ENCODE measurements around the gene ADAMTS17.

Gene ADAMTS17

DNA sequence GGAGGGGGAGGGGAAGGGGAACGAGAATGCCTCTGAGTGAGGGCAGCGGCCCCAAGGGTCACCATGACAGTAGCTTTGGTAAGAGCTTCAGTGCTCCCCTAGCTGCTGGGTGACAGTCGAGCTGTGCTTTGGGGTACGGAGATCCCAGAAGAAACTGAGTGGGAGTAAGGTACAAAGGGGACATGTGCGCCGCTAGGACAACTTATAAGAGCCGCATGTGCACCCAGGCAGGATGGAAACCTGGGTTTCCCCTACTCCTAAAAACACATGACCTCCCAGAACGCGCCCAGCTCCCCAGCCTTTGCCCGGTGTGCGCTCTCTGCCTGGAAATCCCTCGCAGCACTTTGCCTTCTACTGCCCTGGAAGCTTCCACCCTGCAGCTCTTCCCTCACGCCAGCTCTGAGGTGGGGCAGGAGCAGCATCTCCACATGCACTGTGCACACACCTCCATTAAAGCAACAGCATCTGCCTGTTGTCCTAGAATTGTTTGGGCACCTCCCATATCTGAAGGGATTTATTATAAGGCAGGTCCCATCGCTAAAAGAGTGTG, 232.2 kb downstream of the ADAMTS17 start:
- no peak for DNase-seq (ENCODE audit: low read depth)
- no peak overlapping the region for H3K4me3 ChIP-seq (ENCODE audit: low read depth, low read length)
- TF ChIP-seq, protein P1, sequence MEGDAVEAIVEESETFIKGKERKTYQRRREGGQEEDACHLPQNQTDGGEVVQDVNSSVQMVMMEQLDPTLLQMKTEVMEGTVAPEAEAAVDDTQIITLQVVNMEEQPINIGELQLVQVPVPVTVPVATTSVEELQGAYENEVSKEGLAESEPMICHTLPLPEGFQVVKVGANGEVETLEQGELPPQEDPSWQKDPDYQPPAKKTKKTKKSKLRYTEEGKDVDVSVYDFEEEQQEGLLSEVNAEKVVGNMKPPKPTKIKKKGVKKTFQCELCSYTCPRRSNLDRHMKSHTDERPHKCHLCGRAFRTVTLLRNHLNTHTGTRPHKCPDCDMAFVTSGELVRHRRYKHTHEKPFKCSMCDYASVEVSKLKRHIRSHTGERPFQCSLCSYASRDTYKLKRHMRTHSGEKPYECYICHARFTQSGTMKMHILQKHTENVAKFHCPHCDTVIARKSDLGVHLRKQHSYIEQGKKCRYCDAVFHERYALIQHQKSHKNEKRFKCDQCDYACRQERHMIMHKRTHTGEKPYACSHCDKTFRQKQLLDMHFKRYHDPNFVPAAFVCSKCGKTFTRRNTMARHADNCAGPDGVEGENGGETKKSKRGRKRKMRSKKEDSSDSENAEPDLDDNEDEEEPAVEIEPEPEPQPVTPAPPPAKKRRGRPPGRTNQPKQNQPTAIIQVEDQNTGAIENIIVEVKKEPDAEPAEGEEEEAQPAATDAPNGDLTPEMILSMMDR (IDR thresholded peaks at IDR 0.05; ENCODE audit: low read depth, low read length): no peak
- TF ChIP-seq, protein P2, sequence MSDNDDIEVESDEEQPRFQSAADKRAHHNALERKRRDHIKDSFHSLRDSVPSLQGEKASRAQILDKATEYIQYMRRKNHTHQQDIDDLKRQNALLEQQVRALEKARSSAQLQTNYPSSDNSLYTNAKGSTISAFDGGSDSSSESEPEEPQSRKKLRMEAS (IDR thresholded peaks at IDR 0.05; ENCODE audit: low read depth, low read length): no peak
- TF ChIP-seq MYC (IDR thresholded peaks at IDR 0.05; ENCODE audit: low read depth, low read length) (no peak), POLR2A (IDR thresholded peaks at IDR 0.05; ENCODE audit: extremely low read depth, insufficient read length) (no peak)

DNA sequence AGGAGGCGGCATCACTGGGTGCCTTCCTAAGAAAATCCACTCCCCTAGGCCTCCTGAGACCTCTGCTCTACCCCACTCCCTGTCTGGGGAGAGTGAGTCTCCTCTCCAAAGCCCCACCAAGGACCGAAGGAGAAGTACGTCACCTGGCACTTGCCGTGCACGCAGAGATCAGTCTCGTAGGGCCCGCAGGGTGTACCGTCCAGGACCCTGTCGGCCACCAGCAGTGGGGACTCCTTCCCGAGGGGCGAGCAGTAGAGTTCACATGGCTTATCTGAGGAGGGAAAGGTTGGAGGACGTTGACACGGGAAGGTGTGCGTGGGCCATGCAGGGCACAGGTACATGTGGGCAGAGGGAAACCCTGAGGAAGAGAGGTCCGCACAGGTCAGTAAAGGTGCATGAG, 232.9 kb downstream of the ADAMTS17 start:
- DNase-seq (ENCODE audit: low read depth): no peak
- no peak for TF ChIP-seq MYC (IDR thresholded peaks at IDR 0.05; ENCODE audit: low read depth, low read length)
- TF ChIP-seq POLR2A (IDR thresholded peaks at IDR 0.05; ENCODE audit: extremely low read depth, insufficient read length): no peak
- TF ChIP-seq, protein P2 (IDR thresholded peaks at IDR 0.05; ENCODE audit: low read depth, low read length): no peak
- TF ChIP-seq, protein P1 (IDR thresholded peaks at IDR 0.05; ENCODE audit: low read depth, low read length): no peak
- no peak overlapping the region for H3K4me3 ChIP-seq (ENCODE audit: low read depth, low read length)

DNA sequence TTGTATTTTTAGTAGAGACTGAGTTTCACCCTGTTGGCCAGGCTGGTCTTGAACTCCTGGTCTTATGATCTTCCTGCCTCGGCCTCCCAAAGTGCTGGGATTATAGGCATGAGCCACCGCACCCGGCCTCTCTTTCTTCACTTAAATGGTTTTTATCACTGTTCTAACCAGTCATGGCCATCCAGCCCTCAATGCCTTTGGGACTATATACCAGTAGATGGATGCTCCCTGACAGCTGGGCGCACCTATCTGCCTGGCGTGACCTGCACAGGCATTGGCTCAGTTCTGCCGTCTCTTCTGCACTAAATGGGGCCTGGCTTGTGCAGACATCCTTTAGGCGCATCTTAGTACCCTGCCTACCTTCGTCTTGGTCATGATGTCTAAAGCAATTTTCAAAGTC, 233.4 kb downstream of the ADAMTS17 start:
- TF ChIP-seq, protein P1 (IDR thresholded peaks at IDR 0.05; ENCODE audit: low read depth, low read length): no peak
- no peak for TF ChIP-seq POLR2A (IDR thresholded peaks at IDR 0.05; ENCODE audit: extremely low read depth, insufficient read length)
- TF ChIP-seq MYC (IDR thresholded peaks at IDR 0.05; ENCODE audit: low read depth, low read length): no peak
- TF ChIP-seq, protein P2 (IDR thresholded peaks at IDR 0.05; ENCODE audit: low read depth, low read length): no peak
- DNase-seq (ENCODE audit: low read depth): no peak
- H3K4me3 ChIP-seq (ENCODE audit: low read depth, low read length): no peak overlapping the region

DNA sequence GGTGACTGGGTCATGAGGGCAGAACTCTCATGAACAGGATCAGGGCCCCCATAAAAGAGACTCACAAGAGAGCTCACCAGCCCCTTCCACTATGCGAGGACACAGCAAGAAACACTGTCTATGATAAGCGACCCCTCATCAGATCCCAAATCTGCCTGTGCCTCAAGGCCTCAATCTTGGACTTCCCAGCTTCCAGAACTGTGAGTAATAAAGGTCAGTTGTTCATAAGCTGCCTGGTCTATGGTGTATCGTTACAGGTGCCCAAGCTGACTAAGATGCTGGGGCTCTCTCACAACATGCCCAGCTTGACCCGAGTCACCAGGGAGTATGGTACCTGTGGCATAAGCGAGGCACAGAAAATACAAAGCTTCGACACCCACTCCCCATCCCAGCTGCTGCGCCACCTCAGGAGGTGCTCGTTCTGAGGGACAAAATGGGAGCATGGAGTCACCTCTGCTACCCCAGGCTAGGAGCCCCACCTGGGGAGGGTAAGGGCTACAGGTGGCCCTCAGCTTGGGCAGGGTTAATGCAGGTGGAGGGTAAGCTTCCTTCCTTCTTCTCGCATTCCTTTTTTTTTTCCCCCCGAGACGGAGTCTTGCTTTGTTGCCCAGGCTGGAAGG, 234.1 kb downstream of the ADAMTS17 start:
- no peak for DNase-seq (ENCODE audit: low read depth)
- TF ChIP-seq MYC (IDR thresholded peaks at IDR 0.05; ENCODE audit: low read depth, low read length) (no peak), POLR2A (IDR thresholded peaks at IDR 0.05; ENCODE audit: extremely low read depth, insufficient read length) (no peak)
- TF ChIP-seq, protein P2 (IDR thresholded peaks at IDR 0.05; ENCODE audit: low read depth, low read length): no peak
- TF ChIP-seq, protein P1 (IDR thresholded peaks at IDR 0.05; ENCODE audit: low read depth, low read length): no peak

DNA sequence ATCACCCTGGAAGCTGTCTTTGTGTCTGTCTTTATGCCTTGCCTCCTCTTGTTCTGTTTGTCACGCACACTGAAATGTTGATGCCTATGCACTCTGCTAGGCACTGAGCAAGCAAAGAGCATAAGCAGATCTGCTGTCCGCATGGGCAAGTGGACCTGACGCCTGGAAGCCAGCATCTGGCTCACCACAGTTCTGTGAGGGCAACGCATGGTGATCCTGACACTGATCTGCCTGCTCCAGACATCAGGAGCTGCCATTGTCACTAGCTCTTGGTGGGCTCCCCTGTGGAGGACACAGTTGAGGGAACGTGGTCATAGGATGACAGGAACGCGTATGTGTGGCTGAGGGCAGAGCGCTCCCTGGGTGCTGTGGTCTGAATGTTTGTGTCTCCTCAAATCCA, 234.6 kb downstream of the ADAMTS17 start:
- DNase-seq (ENCODE audit: low read depth): no peak
- no peak overlapping the region for H3K4me3 ChIP-seq (ENCODE audit: low read depth, low read length)
- no peak for TF ChIP-seq MYC (IDR thresholded peaks at IDR 0.05; ENCODE audit: low read depth, low read length)
- TF ChIP-seq, protein P1 (IDR thresholded peaks at IDR 0.05; ENCODE audit: low read depth, low read length): no peak
- TF ChIP-seq, protein P2 (IDR thresholded peaks at IDR 0.05; ENCODE audit: low read depth, low read length): no peak

More for the DNA sequence above, 234.1 kb downstream of the ADAMTS17 start:
- H3K4me3 ChIP-seq (ENCODE audit: low read depth, low read length): no peak overlapping the region
